GM12878 (cell line): ENCODE results near the gene RECQL5. TPM values are rescaled to one million over a fixed set of nuclear protein-coding genes. Genes with fewer than 3 reads are reported as not detected.

ENCODE experiments used
- EP300 ChIP-seq, 2 experiments: fragments of 150-350 bp in 1 of 2; IDR thresholded peaks; 2 replicates each; pipeline ENCODE4 v1.6.1; 2011 to 2012; ENCODE audit warnings: low read depth in 2 of 2, low read length in 2 of 2, borderline replicate concordance in 1 of 2, improper control_type of control experiment in 1 of 2, inconsistent platforms in 1 of 2; ENCODE audit not compliant: control insufficient read depth in 1 of 2
- GABPA ChIP-seq: IDR thresholded peaks from 2 replicates; pipeline ENCODE4 v1.6.1; 2014; ENCODE audit warnings: antibody characterized with exemption, low read depth, mild to moderate bottlenecking, inconsistent platforms
- NR2C2 ChIP-seq: IDR thresholded peaks from 2 replicates; pipeline ENCODE4 v1.6.1; 2011; ENCODE audit warnings: borderline replicate concordance, low read depth; ENCODE audit not compliant: control insufficient read depth, insufficient read length
- RBBP5 ChIP-seq: fragments of 200-600 bp; sonication (generic); conservative IDR thresholded peaks from 2 replicates; pipeline ENCODE4 v1.6.1; 2016
- RELA ChIP-seq: fragments of 450-650 bp; IDR thresholded peaks from 2 replicates; pipeline ENCODE4 v1.8.0; 2014; ENCODE audit warnings: borderline replicate concordance; ENCODE audit not compliant: partially characterized antibody
- SMARCA5 ChIP-seq: fragments of 450-650 bp; IDR thresholded peaks from 2 replicates; pipeline ENCODE4 v1.6.1; 2017; ENCODE audit warnings: mild to moderate bottlenecking
- TAF1 ChIP-seq: IDR thresholded peaks from 2 replicates; pipeline ENCODE4 v1.6.1; 2011; ENCODE audit warnings: mild to moderate bottlenecking, low read depth, low read length, borderline replicate concordance
- polyA plus RNA-seq, 11 experiments: library from polyadenylated mRNA; depleted of rRNA in 4 of 11; unstranded in 6 of 11; stranded (reverse) in 5 of 11; fragments of >200 nt; fragmentation: Nextera tagmentation in 4 of 11; fragmentation: Illumina TruSeq in 1 of 11; extraction: Ambion mirVana in 4 of 11; extraction: Trizol in 1 of 11; gene quantifications; 1 replicate in 1 of 11; 2 replicates in 10 of 11; pipeline versions ENCODE4 v1.2.1 to v1.2.3, GENCODE V29; 2011 to 2016; ENCODE audit warnings: inconsistent platforms in 2 of 11, missing spikeins in 2 of 11, low read depth in 1 of 11
- total RNA-seq, 4 experiments: library from RNA; depleted of rRNA in 3 of 4; stranded (reverse); fragments of >200 nt in 3 of 4; fragmentation: Illumina TruSeq in 1 of 4; extraction: Trizol in 1 of 4; gene quantifications; 2 replicates each; pipeline versions ENCODE4 v1.2.1 to v1.2.3, GENCODE V29; 2013 to 2021
- TF ChIP-seq, protein P1 (sequence below): IDR thresholded peaks from 2 replicates; pipeline ENCODE4 v1.6.1; 2012; ENCODE audit warnings: improper control_type of control experiment, low read depth, low read length; ENCODE audit not compliant: insufficient replicate concordance
- TF ChIP-seq, protein P2 (sequence below): fragments of 450-650 bp; IDR thresholded peaks from 2 replicates; pipeline ENCODE4 v1.6.1; 2017; ENCODE audit warnings: mild to moderate bottlenecking, moderate library complexity

The RECQL5 gene
- total and polyA plus RNA-seq, 10 of the 15 experiments (the other 5 are each of a cell fraction or from before 2014, with no cell fraction given): 3.6 to 30.6 (median 20.1) TPM

DNA sequence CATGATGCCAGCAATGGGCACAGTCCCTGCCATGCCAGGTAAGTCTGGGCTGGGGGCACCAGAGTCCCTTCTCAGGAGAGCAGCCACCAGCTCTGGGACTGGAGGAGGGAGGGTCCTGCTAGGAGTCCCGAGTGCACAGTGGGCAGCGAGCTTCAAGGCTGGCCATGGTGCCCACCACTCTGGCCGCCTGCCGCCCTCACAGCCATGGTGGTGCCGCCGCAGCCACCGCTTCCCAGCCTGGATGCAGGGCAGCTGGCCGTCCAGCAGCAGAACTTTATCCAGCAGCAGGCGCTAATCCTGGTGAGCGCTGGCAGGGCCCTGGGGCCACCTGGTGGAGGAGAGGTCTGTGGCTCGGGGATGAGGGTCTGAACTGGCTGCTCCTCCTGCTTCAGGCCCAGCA is 51.7 kb downstream of the RECQL5 start (continued):
- TF ChIP-seq, protein P1, sequence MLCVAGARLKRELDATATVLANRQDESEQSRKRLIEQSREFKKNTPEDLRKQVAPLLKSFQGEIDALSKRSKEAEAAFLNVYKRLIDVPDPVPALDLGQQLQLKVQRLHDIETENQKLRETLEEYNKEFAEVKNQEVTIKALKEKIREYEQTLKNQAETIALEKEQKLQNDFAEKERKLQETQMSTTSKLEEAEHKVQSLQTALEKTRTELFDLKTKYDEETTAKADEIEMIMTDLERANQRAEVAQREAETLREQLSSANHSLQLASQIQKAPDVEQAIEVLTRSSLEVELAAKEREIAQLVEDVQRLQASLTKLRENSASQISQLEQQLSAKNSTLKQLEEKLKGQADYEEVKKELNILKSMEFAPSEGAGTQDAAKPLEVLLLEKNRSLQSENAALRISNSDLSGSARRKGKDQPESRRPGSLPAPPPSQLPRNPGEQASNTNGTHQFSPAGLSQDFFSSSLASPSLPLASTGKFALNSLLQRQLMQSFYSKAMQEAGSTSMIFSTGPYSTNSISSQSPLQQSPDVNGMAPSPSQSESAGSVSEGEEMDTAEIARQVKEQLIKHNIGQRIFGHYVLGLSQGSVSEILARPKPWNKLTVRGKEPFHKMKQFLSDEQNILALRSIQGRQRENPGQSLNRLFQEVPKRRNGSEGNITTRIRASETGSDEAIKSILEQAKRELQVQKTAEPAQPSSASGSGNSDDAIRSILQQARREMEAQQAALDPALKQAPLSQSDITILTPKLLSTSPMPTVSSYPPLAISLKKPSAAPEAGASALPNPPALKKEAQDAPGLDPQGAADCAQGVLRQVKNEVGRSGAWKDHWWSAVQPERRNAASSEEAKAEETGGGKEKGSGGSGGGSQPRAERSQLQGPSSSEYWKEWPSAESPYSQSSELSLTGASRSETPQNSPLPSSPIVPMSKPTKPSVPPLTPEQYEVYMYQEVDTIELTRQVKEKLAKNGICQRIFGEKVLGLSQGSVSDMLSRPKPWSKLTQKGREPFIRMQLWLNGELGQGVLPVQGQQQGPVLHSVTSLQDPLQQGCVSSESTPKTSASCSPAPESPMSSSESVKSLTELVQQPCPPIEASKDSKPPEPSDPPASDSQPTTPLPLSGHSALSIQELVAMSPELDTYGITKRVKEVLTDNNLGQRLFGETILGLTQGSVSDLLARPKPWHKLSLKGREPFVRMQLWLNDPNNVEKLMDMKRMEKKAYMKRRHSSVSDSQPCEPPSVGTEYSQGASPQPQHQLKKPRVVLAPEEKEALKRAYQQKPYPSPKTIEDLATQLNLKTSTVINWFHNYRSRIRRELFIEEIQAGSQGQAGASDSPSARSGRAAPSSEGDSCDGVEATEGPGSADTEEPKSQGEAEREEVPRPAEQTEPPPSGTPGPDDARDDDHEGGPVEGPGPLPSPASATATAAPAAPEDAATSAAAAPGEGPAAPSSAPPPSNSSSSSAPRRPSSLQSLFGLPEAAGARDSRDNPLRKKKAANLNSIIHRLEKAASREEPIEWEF: no peak
- TF ChIP-seq NR2C2 (no peak), SMARCA5 (no peak), RBBP5 (no peak), TAF1 (no peak), GABPA (no peak), EP300 (IDR thresholded peaks at IDR 0.05; ENCODE audit: borderline replicate concordance in 1 of 2, control insufficient read depth in 1 of 2, low read depth in 2 of 2, low read length in 2 of 2) (no peak), RELA (no peak)
- TF ChIP-seq, protein P2, sequence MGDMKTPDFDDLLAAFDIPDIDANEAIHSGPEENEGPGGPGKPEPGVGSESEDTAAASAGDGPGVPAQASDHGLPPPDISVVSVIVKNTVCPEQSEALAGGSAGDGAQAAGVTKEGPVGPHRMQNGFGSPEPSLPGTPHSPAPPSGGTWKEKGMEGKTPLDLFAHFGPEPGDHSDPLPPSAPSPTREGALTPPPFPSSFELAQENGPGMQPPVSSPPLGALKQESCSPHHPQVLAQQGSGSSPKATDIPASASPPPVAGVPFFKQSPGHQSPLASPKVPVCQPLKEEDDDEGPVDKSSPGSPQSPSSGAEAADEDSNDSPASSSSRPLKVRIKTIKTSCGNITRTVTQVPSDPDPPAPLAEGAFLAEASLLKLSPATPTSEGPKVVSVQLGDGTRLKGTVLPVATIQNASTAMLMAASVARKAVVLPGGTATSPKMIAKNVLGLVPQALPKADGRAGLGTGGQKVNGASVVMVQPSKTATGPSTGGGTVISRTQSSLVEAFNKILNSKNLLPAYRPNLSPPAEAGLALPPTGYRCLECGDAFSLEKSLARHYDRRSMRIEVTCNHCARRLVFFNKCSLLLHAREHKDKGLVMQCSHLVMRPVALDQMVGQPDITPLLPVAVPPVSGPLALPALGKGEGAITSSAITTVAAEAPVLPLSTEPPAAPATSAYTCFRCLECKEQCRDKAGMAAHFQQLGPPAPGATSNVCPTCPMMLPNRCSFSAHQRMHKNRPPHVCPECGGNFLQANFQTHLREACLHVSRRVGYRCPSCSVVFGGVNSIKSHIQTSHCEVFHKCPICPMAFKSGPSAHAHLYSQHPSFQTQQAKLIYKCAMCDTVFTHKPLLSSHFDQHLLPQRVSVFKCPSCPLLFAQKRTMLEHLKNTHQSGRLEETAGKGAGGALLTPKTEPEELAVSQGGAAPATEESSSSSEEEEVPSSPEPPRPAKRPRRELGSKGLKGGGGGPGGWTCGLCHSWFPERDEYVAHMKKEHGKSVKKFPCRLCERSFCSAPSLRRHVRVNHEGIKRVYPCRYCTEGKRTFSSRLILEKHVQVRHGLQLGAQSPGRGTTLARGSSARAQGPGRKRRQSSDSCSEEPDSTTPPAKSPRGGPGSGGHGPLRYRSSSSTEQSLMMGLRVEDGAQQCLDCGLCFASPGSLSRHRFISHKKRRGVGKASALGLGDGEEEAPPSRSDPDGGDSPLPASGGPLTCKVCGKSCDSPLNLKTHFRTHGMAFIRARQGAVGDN: no peak
